HG03558 (cell line): Measurements from ENCODE around the gene CLNK.

Source experiments
- ATAC-seq: cut with Tn5 transposase; IDR thresholded peaks from one replicate; pipeline ENCODE4 v1.9.1; 2021; ENCODE audit warnings: moderate number of reproducible peaks; ENCODE audit not compliant: unreplicated experiment; ENCODE audit errors: extremely low read depth

Gene CLNK

DNA sequence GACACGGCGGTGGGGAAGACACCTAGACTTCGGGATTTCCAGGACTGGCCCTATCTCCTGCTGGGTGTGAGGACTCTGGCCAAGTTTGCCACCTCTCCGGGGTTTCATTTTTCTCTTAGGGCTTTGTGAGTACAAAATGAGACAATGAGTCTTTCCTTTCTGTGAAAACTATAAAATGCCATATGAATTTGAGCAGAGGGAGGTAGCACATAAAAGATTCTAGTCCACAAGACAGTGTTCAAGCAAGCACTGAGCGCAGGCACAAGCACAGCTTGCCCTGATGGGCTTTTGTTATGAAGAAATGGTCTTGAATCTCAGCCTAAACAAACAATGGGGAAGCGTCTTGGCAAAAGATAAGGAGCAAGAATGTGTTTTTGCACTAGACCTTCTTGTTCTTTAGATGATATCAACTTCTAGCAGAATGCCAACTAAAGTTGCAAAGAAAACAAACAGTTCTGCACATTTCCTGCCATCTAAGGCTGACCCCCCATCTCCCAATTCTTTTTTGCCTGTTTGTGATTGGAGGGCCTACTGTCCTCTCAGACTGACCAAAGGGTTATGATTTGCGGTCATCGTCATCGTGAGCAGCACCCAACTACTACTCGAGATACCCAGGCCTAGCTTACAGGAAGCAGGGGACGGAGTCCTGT lies 154.3 kb downstream of the CLNK start:
- no peak for ATAC-seq

DNA sequence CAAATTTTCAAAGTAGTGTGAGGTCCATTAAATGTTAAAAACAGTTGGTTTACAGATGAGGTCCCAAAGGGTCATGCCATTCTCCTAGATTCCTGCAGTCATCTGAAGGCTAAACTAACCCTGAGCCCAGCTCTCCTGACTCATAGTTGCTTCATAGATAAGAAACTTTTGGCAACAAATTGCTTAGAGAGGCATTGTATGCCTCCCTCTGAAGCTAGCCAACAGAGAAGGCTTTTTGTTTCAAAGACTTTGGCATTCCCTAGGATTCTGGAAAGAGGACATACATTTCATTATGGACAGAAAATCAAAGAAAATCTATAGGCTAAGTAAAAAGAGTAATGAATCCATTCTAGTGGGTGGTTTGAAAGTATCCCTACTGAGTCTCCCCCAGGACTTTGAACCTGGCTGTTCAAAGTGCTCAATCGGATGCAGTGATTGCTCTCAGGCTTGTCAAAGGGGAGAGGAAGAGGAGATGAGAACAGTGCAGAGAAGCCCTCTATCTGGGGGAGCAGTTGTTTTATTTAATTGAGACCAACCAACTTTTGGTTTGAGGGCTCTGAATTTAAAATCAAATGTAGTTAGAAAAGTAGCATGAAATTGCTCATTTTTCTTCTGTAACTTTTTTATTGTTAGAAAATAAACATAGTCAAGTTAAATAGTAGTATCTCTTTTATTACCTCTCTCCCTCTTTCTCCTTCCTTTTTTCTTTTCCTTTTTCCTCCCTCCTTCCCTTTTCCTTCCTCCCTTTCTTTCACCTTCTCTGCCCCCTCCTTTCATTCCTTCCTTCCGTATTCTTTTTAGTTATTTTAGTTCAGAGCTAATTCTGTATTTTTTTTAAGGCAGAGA lies 155.1 kb downstream of the CLNK start:
- ATAC-seq = no peak

DNA sequence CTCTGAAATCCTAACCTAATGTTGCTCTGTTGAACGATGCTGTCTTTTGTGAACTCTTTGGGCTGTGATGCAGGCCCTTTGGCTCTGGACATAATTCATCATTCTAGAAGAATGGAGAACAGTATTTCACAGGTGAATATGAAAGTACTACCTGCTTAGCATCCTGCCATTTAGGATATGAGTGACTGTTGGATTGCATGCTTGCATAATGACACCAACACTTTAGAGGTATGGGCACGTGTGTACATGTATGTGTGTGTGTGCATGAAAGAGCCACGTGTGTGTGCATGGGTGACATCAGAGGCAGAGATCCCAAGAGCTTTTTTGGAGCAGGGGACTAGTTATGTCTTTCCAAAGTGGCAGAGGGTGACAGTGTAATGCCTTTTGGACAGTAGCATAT lies 157.1 kb downstream of the CLNK start:
- no peak for ATAC-seq

DNA sequence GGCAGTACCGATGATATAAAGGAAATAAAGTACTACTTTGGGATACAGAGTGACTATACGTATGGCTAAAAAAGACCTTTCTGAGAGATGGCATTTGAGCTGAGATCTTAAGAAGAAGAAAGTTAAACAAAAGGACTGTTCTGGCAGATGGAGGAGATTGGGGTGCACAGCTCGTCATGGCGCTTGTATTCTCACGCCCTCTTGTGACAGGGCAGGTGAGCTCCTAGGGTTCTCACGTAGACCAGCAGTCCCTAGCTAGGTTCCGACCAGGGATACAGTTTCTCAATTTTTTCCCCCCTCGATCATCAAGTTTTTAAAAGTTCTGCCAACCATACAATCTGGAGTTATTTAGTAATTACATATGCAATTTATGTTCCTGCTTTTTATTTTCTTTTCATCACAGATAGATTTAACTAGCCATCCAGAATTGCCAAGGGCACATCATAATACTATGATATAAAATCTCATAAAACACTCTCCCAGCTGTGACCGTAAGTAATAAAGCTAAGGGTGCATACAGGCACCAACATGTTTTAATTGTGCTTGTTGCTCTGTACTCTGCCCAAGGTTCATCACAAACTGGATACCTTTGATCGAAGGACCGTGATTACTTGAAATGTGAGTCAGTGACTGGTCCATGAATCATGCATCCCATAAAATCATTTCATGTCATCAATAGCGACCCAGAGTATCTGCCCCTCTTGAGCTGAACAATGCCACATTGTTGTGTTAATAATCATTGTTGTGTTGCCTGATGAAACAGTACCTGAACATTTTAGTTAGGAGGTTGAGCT lies 157.9 kb downstream of the CLNK start:
- no peak for ATAC-seq

DNA sequence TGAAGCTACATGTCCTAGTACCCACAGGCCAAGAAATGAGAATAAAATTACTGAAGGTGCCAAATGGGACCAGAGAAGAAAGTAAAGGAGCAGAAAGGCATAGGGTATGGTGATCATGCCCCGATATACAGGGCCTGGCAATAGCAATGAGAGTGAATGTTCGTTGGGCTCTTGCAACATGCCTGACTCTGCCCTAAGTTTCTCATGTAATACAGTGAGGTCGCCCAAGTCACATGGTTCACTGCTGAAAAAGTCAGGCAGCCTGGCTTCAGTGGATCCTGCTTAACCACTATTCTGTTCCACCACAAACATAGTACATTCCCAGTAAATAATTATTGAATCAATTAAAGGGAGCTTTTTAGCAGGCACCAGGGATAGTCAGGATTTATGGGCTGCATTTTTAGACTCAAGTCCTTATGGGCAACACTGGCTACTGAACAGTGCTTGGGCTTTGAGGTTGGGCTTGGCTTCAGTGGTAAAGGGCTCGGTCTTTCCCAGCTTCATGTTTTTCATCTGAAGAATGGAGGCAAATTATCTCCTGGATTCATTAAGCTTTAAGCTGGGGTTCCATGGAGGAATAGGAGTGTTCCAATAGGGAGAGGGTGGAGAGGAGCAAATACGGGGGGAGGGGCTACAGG lies 160.3 kb downstream of the CLNK start:
- no peak for ATAC-seq

DNA sequence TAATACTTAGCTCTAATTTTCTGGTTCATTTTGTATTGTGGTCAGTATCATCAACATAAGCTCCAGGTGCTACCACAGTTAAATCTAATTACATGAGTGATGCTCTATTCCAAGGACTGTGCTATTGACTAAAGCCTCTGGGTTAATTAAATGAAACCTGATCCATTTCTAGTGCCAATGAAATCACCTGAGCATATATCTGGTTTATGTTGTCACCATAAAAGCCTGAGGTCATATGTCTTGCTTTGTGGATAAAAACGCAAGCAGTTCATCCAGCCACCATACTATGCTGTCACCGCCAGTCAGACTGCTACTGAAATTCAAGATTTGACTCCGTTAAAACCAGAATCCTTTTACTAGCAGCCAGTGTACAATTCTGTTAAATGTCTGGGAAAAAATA lies 163.1 kb downstream of the CLNK start:
- no peak for ATAC-seq

DNA sequence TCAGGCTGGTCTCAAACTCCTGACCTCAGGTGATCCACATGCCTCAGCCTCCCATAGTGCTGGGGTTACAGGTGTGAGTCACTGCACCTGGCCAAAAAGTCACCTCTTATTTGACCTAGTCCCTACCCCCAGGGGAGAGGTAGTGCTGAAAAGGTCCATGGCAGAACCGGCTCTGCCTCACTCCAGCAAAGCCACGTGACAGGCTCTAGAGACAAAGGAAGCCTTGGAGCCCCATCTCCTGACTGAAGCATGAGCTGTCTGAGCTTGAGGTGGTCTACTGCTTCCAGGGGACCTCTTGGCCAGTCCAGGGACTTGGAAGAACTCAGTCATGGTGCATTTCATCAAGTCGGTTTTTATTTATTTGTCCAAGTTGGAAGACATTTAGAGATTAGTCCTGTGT lies 174.8 kb downstream of the CLNK start:
- no peak for ATAC-seq

DNA sequence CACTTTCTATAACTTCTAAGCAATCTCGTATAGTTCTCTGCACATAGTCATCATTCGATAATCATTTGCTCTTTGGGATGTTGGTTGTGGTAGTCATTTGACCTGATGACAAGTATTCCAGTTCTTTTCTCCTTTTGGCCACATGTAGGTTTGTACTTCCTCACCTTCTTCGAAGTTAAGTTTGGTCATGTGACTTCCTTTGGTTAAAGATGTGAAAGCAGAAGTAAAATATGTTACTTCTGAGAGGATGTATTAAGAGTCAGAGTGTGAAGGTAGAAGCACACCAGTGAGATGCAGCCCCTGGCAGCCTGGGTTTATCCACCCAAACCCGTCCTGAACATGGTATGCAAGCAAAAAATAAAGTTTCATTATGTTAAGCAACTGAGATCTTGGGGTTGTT lies 178.5 kb downstream of the CLNK start:
- ATAC-seq = no peak

DNA sequence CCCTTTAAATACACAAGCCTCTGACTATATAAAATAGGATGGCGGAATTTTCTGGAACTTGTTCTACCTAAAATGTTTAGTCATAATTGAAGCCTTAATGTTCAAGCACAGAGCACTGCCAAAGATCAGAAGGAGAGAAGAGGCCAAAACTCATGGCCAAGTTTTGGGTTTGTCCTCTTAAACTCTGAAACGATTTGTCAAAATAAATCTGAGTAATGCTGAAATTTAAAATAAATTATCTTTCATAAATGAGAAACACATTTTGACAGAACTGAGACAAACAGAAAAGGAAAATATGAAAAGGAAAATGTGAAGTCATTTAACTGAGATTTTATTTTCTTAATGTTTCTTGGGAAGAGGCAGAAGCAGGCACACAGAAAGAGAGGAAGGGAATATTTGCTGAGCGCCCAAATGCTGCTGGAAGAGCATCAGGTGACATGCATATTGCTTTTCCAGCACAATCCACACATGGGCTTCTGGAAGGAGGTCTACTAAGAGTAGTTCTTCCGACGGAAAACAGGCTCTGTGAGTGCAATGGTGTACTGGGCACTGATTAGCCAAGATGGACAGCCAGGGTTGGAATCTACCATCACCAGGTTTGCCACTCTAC lies 179.9 kb downstream of the CLNK start:
- ATAC-seq = no peak

DNA sequence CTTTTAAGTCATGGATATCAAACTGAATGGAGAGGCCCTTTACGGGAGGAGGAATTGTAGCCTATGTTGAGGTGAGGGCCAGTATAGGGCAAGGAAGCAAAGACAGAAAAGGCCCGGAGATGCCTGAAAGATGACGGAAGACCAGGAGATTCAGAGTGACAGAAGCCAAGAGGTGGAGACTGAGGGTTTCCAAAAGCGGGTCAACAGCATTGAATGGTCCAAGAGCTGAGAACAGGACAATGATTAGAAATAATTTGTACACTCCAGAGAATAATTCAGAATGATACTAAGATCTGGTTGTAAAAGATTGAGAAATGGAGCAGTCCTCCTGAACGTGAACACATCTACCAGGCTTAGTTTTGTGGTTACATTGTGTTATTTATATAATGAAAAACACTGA lies 181.9 kb downstream of the CLNK start:
- ATAC-seq = no peak

DNA sequence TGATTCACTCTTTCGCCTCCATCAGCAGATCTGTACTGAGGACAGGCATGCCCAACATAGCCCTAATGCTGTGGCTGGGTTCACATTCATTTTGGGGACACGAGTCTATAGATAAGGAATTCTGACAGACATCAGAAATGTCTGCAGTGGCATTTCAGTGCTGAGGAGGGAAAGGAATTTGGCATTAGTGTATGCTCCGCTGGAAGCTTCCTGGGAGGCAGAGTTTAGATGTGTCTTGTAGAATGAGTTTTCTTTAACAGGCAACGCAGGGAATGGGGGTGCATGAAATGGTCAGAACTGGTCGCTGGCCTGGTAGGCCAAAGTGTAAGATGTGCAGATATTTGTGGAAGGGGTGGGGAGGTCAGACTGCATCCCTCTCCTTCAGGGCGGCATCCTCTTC lies 183.8 kb downstream of the CLNK start:
- no peak for ATAC-seq

DNA sequence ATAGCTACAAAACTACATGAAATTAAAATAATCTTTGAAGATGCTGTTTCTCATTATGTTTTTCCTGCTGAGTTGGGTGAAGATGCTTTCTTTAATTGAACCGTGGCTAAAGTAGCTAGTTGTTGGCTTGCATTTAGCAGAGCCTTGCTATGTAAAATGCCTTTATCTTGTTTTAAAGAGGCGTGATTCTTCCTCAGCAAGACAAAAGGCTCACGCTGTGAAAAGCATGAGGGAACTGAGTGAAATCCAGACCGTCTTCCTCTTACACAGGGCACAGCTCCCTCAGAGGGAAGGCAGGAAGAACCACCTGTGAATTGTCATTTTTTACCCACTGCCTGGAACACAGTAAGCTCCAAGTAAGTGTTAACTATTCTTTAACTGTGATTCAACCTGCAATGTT lies 188.4 kb downstream of the CLNK start:
- no peak for ATAC-seq

DNA sequence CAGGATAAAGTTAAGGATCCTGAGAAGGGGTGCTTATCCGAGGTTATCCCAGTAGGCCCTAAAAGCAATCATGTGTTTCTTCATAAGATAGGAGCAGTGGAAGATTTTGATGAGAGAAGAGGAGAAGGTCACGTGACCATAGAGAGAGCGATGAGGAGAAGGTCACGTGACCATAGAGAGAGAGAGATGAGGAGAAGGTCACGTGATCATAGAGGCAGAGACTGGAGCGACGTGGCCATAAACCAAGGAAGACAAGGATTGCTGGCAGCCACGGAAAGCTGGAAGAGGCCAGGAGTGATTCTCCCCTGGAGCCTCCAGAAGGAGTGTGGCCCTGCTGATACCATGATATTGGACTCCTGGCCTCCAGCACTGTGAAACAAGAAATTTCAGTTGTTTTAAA lies 188.9 kb downstream of the CLNK start:
- ATAC-seq = no peak

DNA sequence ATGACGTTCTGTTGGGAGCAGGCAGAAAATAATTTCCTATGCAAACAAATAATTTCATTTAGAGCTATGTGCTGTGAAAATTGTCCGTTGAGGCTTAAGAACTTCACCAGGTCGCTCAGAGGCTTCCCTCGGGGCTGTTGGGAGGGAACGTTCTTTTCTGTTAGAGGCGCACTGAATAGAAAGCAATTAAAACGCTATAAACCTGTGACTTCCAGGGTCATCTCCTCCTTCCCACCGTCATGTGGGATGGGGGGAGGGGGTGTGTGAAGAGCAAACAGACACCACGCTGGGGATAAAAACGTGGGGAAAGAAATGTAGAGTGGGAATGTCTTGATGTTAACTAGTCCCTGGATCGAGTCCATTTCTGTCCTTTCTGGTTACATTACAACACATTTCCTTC lies 192.1 kb downstream of the CLNK start:
- ATAC-seq = no peak

DNA sequence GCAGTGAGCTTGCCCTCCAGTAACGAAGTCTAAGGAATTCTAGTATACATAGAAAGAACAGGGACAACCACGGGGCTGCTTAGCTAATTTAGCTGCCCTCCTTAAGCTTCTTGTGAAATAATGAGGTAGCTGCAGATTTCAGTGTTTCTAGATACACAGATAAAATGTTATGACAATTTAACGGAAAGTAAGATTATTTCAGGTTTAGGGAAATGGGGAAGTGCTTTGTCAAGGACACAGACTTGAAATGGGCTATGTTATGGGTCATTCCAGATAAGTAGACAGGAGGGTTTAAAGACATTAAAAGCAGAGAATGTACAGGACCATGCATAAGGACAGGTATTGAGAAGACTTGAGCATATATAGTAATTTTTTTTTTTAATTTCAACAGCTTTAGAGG lies 193.2 kb downstream of the CLNK start:
- ATAC-seq = no peak

DNA sequence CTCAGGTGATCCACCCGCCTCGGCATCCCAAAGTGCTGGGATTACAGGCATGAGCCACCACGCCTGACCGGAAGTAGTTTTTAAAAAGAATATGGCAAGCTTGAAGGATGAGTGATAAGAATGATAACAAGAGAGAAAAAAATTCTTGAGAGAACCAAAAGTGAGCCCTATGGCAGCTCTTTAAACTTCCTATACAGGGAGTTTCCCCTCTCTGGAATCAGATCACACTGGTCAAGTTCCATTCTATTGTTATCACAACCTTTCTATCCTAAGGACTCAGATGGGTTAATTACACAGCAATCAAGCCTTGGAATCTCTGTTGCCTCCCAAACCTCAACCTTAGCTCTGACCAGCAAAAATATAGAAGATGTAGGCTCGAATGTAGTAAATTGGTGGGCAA lies 193.6 kb downstream of the CLNK start:
- no peak for ATAC-seq

DNA sequence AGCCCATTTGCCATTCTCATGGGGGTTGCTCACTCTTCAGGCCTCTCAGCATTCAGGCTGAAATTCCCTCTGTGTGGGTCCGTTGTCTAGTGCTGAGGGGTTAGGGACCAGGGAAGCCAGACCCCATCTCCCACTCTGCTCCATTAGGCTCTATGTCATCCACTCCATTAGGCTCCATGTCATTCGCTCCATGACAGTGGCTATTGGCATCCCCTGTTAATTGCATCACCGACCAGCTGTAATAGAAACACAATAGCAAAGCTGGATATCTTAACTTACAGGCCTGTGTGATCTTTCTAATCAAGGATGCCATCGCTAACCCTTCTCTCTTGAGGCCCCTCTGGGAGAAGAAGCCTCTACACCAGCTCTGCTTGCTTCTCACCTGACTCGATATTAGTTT lies 201.7 kb downstream of the CLNK start:
- no peak for ATAC-seq

DNA sequence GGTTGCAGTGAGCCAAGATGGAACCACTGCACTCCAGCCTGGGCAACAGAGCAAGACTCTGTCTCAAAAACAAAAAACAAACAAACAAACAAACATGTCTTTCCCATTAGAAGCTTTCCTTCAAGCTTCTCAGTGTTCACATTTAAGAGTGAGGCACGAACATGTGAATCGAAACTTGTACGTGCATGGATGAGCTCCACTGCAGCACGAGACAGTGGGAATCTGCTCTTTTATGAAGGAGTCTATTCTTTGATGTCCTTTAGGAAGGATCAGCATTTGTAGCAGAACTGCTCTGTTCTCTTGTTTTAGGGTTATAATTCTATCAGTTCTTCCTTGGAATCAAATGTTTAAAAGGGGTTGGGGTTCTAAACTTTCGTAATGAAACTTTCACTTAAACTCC lies 204.0 kb downstream of the CLNK start:
- ATAC-seq = no peak

DNA sequence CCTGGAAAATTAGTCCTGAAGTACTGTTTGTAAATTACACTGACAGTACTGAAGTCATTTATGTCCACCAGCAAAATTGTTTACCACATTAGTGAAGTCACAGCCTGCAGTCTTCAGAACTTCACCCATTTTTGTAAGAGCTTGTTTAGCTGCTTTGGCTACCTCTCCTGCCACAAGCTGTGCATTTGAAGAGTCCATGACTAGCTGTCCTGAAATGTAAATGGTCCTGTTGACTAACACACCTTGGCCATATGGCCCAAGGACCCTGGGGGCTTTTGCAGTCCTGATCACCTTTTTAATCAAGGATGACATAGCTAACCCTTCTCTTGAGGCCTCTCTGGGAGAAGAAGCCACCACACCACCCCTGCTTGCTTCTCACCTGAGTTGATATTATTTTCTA lies 205.9 kb downstream of the CLNK start:
- no peak for ATAC-seq

DNA sequence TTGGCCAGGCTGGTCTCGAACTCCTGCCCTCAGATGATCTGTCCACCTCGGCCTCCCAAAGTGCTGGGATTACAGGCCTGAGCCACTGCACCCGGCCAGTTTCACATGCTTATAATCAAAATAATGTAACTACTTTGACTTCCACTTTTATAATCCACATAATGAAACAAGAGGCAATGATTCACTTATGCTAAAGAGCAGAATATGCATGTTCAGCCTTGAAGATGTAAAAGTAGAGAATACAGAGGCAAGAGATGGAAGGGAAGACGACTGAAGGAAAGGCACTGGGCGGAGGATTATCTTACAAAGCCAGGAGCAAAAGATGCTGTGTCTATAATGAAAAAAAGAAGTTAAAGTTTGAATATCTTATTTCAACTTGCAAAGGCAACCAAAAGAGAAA lies 214.1 kb downstream of the CLNK start:
- ATAC-seq = no peak
